K562 (cell line): ENCODE measurements around the gene ZCCHC14. TPM values are rescaled to one million over a fixed set of nuclear protein-coding genes. Genes with fewer than 3 reads are reported as not detected.

Experiments
- BRCA1 ChIP-seq, 2 experiments: fragments of 450-650 bp in 1 of 2; sonication (generic) in 1 of 2; formaldehyde crosslinking in 1 of 2; IDR thresholded peaks; 2 replicates each; pipeline versions ENCODE4 v1.5.0 to v1.6.1; 2017 to 2020; ENCODE audit warnings: mild to moderate bottlenecking in 1 of 2, missing genetic modification reagents in 1 of 2
- CEBPB ChIP-seq: fragments of 450-650 bp; IDR thresholded peaks from 2 replicates; pipeline ENCODE4 v1.6.1; 2016; ENCODE audit warnings: missing genetic modification characterization, missing compliant biosample characterization
- CREB3L1 ChIP-seq: fragments of 450-650 bp; IDR thresholded peaks from 2 replicates; pipeline ENCODE4 v1.6.1; 2014; ENCODE audit warnings: low read depth, mild to moderate bottlenecking, moderate library complexity, borderline replicate concordance
- DACH1 ChIP-seq: fragments of 450-650 bp; IDR thresholded peaks from 2 replicates; pipeline ENCODE4 v1.6.1; 2018; ENCODE audit not compliant: partially characterized antibody
- FOS ChIP-seq: IDR thresholded peaks from 3 replicates; pipeline ENCODE4 v1.6.1; 2011; ENCODE audit not compliant: insufficient read length; ENCODE audit errors: extremely low read depth
- HCFC1 ChIP-seq: IDR thresholded peaks from 2 replicates; pipeline ENCODE4 v1.6.1; 2012; ENCODE audit warnings: low read depth, low read length, improper control_type of control experiment
- LCOR ChIP-seq: sonication (generic); formaldehyde crosslinking; IDR thresholded peaks from 2 replicates; pipeline ENCODE4 v1.8.0; 2022; ENCODE audit warnings: mild to moderate bottlenecking, missing genetic modification reagents
- MAFF ChIP-seq: IDR thresholded peaks from 2 replicates; pipeline ENCODE4 v1.6.1; 2012; ENCODE audit warnings: low read length, improper control_type of control experiment
- MAZ ChIP-seq, 2 experiments: fragments of 450-650 bp in 1 of 2; sonication (generic) in 1 of 2; formaldehyde crosslinking; IDR thresholded peaks in 1 of 2; conservative IDR thresholded peaks in 1 of 2; 2 replicates each; pipeline versions ENCODE4 v1.4.0 to v1.5.0; 2020; ENCODE audit warnings: mild to moderate bottlenecking in 1 of 2, missing genetic modification reagents in 1 of 2
- MTF1 ChIP-seq: fragments of 250-450 bp; sonication (Bioruptor Pico); IDR thresholded peaks from 2 replicates; pipeline ENCODE4 v1.9.0; 2021; ENCODE audit warnings: moderate library complexity, mild to moderate bottlenecking, inconsistent platforms, borderline replicate concordance
- SAP30 ChIP-seq: fragments of 200-600 bp; sonication (generic); IDR thresholded peaks from 2 replicates; pipeline ENCODE4 v1.6.1; 2012; ENCODE audit warnings: borderline replicate concordance, low read depth, mild to moderate bottlenecking, moderate library complexity, low read length, control low read depth, inconsistent platforms; ENCODE audit not compliant: insufficient read depth, poor library complexity, severe bottlenecking
- SMC3 ChIP-seq: conservative IDR thresholded peaks from 2 replicates; pipeline ENCODE4 v1.6.1; 2011; ENCODE audit warnings: low read depth, low read length, improper control_type of control experiment; ENCODE audit not compliant: insufficient read depth
- SP2 ChIP-seq: IDR thresholded peaks from 2 replicates; pipeline ENCODE4 v1.6.1; 2011; ENCODE audit warnings: mild to moderate bottlenecking, low read depth, low read length, moderate library complexity; ENCODE audit not compliant: poor library complexity, severe bottlenecking; ENCODE audit errors: extremely low read depth
- TFAP4 ChIP-seq: sonication (generic); formaldehyde crosslinking; IDR thresholded peaks from 2 replicates; pipeline ENCODE4 v1.8.0; 2022; ENCODE audit warnings: missing genetic modification reagents, mild to moderate bottlenecking, moderate library complexity, borderline replicate concordance
- TRIM25 ChIP-seq: fragments of 450-650 bp; IDR thresholded peaks from 2 replicates; pipeline ENCODE4 v1.7.0; 2016; ENCODE audit warnings: borderline replicate concordance
- ZHX1 ChIP-seq: fragments of 150-350 bp; conservative IDR thresholded peaks from 2 replicates; pipeline ENCODE4 v1.6.1; 2014; ENCODE audit warnings: low read length
- polyA plus RNA-seq, 8 experiments: library from polyadenylated mRNA; depleted of rRNA in 4 of 8; stranded (reverse) in 5 of 8; unstranded in 3 of 8; fragments of >200 nt; fragmentation: Nextera tagmentation in 2 of 8; fragmentation: Illumina TruSeq in 1 of 8; extraction: Ambion mirVana in 2 of 8; extraction: Trizol in 1 of 8; gene quantifications; 2 replicates each; pipeline versions ENCODE4 v1.2.1 to v1.2.3, GENCODE V29; 2011 to 2014; ENCODE audit warnings: inconsistent platforms in 1 of 8, missing spikeins in 1 of 8
- total RNA-seq, 7 experiments: library from RNA; depleted of rRNA in 6 of 7; stranded (reverse); fragments of >200 nt in 6 of 7; fragmentation: Illumina TruSeq in 2 of 7; extraction: Trizol in 2 of 7; gene quantifications; 2 replicates each; pipeline versions ENCODE4 v1.2.1 to v1.2.3, GENCODE V29; 2011 to 2021; ENCODE audit warnings: low replicate concordance in 1 of 7

The ZCCHC14 gene
- total and polyA plus RNA-seq, 9 of the 15 experiments (the other 6 are each of a cell fraction or from before 2014, with no cell fraction given): 1.5 to 12.4 (median 2.9) TPM

- TF ChIP-seq BRCA1 (IDR thresholded peaks at IDR 0.05) (no peak), BRCA1 (CRISPR knock-in tag; IDR thresholded peaks at IDR 0.05) (no peak), SP2 (peak; percentile 60), CEBPB (tag) (no peak), LCOR (CRISPR knock-in tag) (peak; percentile 66; the same call in 1 of the 2 replicates), MAZ (CRISPR knock-in tag; conservative IDR thresholded peaks at IDR 0.05 in 1 of 2, IDR thresholded peaks at IDR 0.05 in 1 of 2) (peak in 1 of 2 experiments; percentile 56; a peak in 1 of 4 replicates), DACH1 (peak; percentile 11), SMC3 (no peak), MTF1 (CRISPR knock-in tag) (no peak), SAP30 (no peak), ZHX1 (peak; percentile 85; the same call in 1 of the 2 replicates), TRIM25 (no peak), HCFC1 (peak; percentile 47; the same call in 1 of the 2 replicates), CREB3L1 (peak; percentile 93), MAFF (peak; percentile 50; the same call in 1 of the 2 replicates), TFAP4 (CRISPR knock-in tag) (no peak; the same call in 1 of the 2 replicates), FOS (peak; percentile 76)
Observed at GRCh38 chr16:87492721-87493607, at the start of gene ZCCHC14 (continued).
